GM19397 (cell line): ENCODE measurements around the gene TNFRSF14.

ENCODE experiments used
- ATAC-seq: cut with Tn5 transposase; IDR thresholded peaks from one replicate; pipeline ENCODE4 v1.9.1; 2021; ENCODE audit warnings: mild to moderate bottlenecking, moderate library complexity; ENCODE audit not compliant: unreplicated experiment

TNFRSF14 gene

DNA sequence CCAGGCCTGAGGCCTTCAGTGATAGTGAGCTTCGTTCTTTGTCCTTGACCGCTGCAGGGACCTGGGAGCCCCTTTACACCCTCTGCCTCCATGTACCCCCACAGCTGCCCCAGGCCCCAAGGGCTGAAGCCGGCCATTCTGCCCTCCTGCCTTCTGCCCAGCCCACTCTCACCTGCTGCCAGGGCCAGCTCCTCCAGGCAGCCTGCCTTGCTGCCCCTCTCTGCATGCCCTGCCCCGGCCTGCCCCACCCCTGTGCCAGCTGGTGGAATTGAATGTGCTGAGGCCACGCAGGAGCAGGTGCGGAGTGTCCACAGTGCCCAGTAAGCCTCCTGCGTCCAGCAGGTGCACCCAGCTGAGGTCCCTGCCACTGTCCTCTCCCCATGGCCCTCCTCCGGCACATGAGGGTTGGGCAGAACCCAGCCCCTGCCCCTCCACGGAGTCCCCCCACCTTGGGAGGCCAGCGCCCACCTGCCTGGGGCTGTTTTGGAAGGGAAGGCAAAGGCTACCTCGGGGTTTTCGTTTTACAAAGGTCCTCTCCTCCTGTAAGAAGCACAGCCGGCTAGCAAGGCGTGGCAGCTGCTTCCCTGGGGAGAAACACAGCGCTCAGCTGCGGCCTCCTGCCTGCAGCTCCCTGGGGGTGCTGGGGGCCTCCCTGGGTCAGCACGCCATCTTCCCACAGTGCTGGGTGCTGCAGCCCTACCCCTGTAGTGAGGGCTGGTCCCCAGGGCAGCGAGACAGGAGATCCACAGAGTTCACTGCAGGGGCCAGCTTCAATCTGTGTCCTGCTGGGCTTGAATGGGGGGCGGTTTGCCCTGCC is 55.7 kb downstream of the TNFRSF14 start:
- ATAC-seq, result no peak

DNA sequence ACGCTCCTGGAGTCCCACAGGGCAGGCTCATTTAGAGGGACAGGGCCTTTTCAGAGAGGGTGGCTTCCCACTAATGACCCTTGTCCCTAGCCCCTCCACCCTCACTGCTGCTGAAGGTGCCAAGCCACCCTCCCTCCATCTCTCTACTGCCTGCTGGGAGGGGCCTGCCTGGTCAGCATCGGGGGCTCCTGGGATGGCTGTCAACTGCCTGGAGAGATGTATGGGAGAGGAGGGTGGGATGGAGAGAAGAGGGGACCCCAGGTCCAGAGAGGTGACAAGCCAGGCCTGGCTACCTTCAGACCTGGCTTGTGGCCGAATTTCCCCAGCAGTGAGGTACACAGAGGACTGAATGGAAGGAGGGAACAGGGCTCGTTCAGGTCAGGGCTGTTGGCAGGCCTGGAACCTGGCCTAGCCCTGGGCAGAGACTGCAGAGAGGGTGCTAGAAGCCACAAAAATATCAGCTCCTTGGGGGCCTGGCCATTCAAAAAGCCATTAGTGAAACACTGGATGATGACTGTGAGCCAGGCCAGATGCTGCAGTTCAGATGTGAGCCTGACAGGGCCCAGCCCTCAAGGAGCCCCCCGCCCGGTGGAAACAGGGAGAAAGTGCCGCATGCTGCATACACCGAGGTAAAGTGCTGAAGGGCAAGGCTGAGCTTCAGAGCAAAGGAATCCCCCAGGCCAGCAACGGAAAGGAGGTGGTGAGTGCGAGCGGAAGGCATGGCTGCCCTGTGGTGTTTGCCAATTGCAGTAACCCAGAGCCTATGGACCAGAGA is 56.6 kb downstream of the TNFRSF14 start:
- ATAC-seq, result no peak
